GM10248 (cell line): ENCODE data around the gene PARD3B.

Experiments
- CTCF ChIA-PET: fragments of 300-600 bp; sonication (Branson Sonifier 250); formaldehyde crosslinking; extraction: SDS; loops from one replicate; lab custom pipeline; 2021; ENCODE audit warnings: antibody characterized with exemption; lab: Yijun Ruan, JAX
- POLR2A ChIA-PET: fragments of 350-650 bp; sonication (Branson Sonifier 250); formaldehyde crosslinking; extraction: SDS; loops from one replicate; lab custom pipeline; 2020; ENCODE audit warnings: antibody characterized with exemption; lab: Yijun Ruan, JAX
- DNase-seq: peaks from one replicate; pipeline ENCODE4 v3.0.0; 2012; ENCODE audit errors: extremely low spot score
- CTCF ChIP-seq: IDR thresholded peaks from 2 replicates; pipeline ENCODE4 v1.5.1; 2012; ENCODE audit warnings: mild to moderate bottlenecking, low read depth; ENCODE audit errors: extremely low read depth, missing control alignments, control extremely low read depth

Gene PARD3B

GRCh38 chr2:204590063-204590462, 44.8 kb downstream of the PARD3B start:
- ChIA-PET CTCF (interaction anchor here (1.4 kb wide), 1 partner anchor 37 kb away, joined by 3 read pairs; no protein-coding TSS in a partner anchor), POLR2A (no interaction called here)
- no peak for DNase-seq
- TF ChIP-seq CTCF = no peak

GRCh38 chr2:204591225-204591624, 46.0 kb downstream of the PARD3B start:
- POLR2A ChIA-PET = no interaction called here
- CTCF ChIA-PET = no interaction called here
- no peak for TF ChIP-seq CTCF
- no peak for DNase-seq

GRCh38 chr2:204604061-204604460, 58.8 kb downstream of the PARD3B start:
- ChIA-PET CTCF (no interaction called here), POLR2A (no interaction called here)
- no peak for DNase-seq
- TF ChIP-seq CTCF = no peak

- no peak for DNase-seq
- TF ChIP-seq CTCF = no peak
- ChIA-PET POLR2A (no interaction called here), CTCF (no interaction called here)
Observed at GRCh38 chr2:204608237-204608939, 63.1 kb downstream of the PARD3B start.

- CTCF ChIA-PET = no interaction called here
- POLR2A ChIA-PET = no interaction called here
- no peak for DNase-seq
- TF ChIP-seq CTCF = no peak
Observed at GRCh38 chr2:204611017-204611631, 65.8 kb downstream of the PARD3B start.

- CTCF ChIA-PET = no interaction called here
- no peak for TF ChIP-seq CTCF
- POLR2A ChIA-PET = no interaction called here
- DNase-seq = no peak
Observed at GRCh38 chr2:204611764-204612163, 66.5 kb downstream of the PARD3B start.
